Heart right ventricle (tissue), 16 donors: ENCODE results near the gene SLC25A46. TPM values are rescaled to one million over a fixed set of nuclear protein-coding genes. Genes with fewer than 3 reads are reported as not detected.

Source experiments
- ATAC-seq, 8 donors: fragments of 200-7000 bp; cut with Tn5 transposase; one replicate each; pipeline ENCODE4 v1.9.1; 2020; ENCODE audit warnings: mild to moderate bottlenecking in 8 of 8, moderate library complexity in 8 of 8, moderate number of reproducible peaks in 1 of 8
- DNase-seq, 2 donors: peaks; one replicate each; pipeline ENCODE4 v3.0.0-alpha.2; 2020
- H3K27ac ChIP-seq, 10 donors: fragments of 200-600 bp; sonication (generic) in 2 of 10; one replicate each; pipeline versions ENCODE4 v1.5.0 to v1.8.0; 2020 to 2022; ENCODE audit warnings: mild to moderate bottlenecking in 3 of 10
- H3K27me3 ChIP-seq, 7 donors: fragments of 200-600 bp; one replicate each; pipeline ENCODE4 v1.8.0; 2021 to 2022; ENCODE audit warnings: mild to moderate bottlenecking in 2 of 7
- H3K36me3 ChIP-seq, 9 donors: fragments of 200-600 bp; sonication (generic) in 1 of 9; one replicate each; pipeline versions ENCODE4 v1.5.0 to v1.8.0; 2020 to 2022; ENCODE audit warnings: mild to moderate bottlenecking in 2 of 9
- H3K4me1 ChIP-seq, 9 donors: fragments of 200-600 bp; sonication (generic) in 1 of 9; one replicate each; pipeline versions ENCODE4 v1.5.0 to v1.8.0; 2020 to 2022; ENCODE audit warnings: mild to moderate bottlenecking in 4 of 9
- H3K4me3 ChIP-seq, 10 donors: fragments of 200-600 bp; sonication (generic) in 2 of 10; one replicate each; pipeline versions ENCODE4 v1.5.0 to v1.8.0; 2020 to 2022; ENCODE audit warnings: mild to moderate bottlenecking in 7 of 10, moderate library complexity in 2 of 10
- H3K9me3 ChIP-seq, 11 donors: fragments of 200-600 bp in 10 of 11; sonication (generic) in 2 of 11; one replicate each; pipeline versions ENCODE4 v1.5.0 to v1.8.0; 2013 to 2022; ENCODE audit warnings: mild to moderate bottlenecking in 2 of 11, control low read depth in 1 of 11, moderate library complexity in 1 of 11
- WGBS, 2 donors: extraction: QIAGEN DNeasy Blood & Tissue Kit; methylation state at CpG; one replicate each; pipeline ENCODE4 v1.1.7; 2013; ENCODE audit warnings: inconsistent platforms in 1 of 2; 5-methylcytosine and 5-hydroxymethylcytosine counted together
- intact Hi-C, 10 donors: fragments of 100-400 bp; cut with DNase I; formaldehyde crosslinking; loops; one replicate each; pipeline versions ENCODE4 v1.11.1 to v1.14.2; 2022
- polyA plus RNA-seq, 2 donors: library from polyadenylated mRNA; stranded (reverse); fragments of 200-250 nt; gene quantifications; one replicate each; pipeline ENCODE4 v1.2.3, GENCODE V29; 2013
- total RNA-seq, 10 donors: library from RNA; stranded (reverse); fragmentation: NEBNext Ultra II Directional in 3 of 10; extraction: Animal tissue kit (Norgen Biotek cat#: 25700) in 3 of 10; gene quantifications; one replicate each; pipeline versions ENCODE4 v1.2.1 to v1.2.4, GENCODE V29; 2021 to 2023
- TF ChIP-seq, protein P1 (sequence below), 9 donors: fragments of 200-600 bp; sonication (generic) in 2 of 9; IDR thresholded peaks; one replicate each; pipeline versions ENCODE4 v1.5.0 to v1.8.0; 2021 to 2022; ENCODE audit warnings: antibody characterized with exemption in 9 of 9, mild to moderate bottlenecking in 5 of 9, moderate library complexity in 1 of 9
- donor health status: Arrhythmogenic right ventricular cardiomyopathy.
- donor health status: ischemic (EF 13 %, LVEDD 7.1; RV severe dilation, severe dysfunction).
- donor health status: healthy with polysubstance abuse.
- donor health status: DM: no; HTN: yes; CAD: no.
- donor health status: DM: no; HTN: no; CAD: no.
- donor health status: ischemic (EF 25% LVEDD 6.9; RV normal size, moderate dysfunction).
- donor health status: ischemic (EF 25% LVEDD 5.7; RV mildly dilated, moderate dysfunction).
- donor health status: healthy.
- donor health status: DM: yes; HTN: yes; CAD: no.
- donor health status: Ischemic cardiomyopathy.
- donor health status: ischemic (EF 35%, LVEDD 5.7; RV mildly dilated, moderate dysfunction).
- donor health status: nonischemic (EF 11% LVEDD 7.7; RV severe dilation, severe dysfunction).
- donor health status: DM: yes; HTN: yes; CAD: no.
- donor health status: PGD.
- donor health status: ischemic (EF 29% LVEDD 5.4; RV normal size, mild dysfunction).
- donor health status: nonischemic (EF 23%, LVEDD 6.1; RV moderate dilation, normal function).

SLC25A46 gene
- total and polyA plus RNA-seq, 12 donors, result 10.5 to 69.3 (median 60.0) TPM

DNA sequence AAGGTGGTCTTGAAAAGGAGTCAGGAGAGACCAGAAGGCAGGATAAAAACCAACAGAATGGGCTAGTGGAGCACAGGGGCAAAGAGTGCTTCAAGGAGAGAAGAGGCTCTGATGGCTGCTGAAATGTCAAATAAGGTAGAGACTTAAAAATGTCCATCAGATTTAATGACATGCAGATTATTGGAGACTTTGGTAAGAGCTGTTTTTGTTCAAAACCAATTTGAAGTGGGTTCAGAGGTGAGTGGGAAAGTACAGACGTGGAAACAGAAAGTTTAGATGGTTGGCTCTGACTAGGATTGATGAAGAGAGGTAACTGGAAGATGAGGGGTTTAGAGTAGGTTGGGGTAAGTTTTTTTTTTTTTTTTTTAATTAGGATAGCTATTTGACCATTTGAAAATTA lies 14.1 kb downstream of the SLC25A46 start:
- Histone ChIP-seq H3K36me3 (peaks cover 0 to 98% (median 28%) of the 10 kb centered on the region in 9 donors), H3K27ac (no peak overlapping the region), H3K4me1 (no peaks in the 10 kb centered on the region), H3K27me3 (no peaks in the 10 kb centered on the region), H3K4me3 (no peak overlapping the region), H3K9me3 (no peaks in the 10 kb centered on the region)
- ATAC-seq (no peak), DNase-seq (no peak)
- intact Hi-C loops, result loop anchor here in 6 of 10 donors (10.0 kb wide), 3 partner anchors 312 to 342 kb away; partner anchors contain the start of genes WDR36 (in 2 of the 6) and TSLP (in 1 of the 6)
- WGBS, 2 donors, result 73 to 84% methylated on average over 1 of the region's 1 CpG
- TF ChIP-seq, protein P1, sequence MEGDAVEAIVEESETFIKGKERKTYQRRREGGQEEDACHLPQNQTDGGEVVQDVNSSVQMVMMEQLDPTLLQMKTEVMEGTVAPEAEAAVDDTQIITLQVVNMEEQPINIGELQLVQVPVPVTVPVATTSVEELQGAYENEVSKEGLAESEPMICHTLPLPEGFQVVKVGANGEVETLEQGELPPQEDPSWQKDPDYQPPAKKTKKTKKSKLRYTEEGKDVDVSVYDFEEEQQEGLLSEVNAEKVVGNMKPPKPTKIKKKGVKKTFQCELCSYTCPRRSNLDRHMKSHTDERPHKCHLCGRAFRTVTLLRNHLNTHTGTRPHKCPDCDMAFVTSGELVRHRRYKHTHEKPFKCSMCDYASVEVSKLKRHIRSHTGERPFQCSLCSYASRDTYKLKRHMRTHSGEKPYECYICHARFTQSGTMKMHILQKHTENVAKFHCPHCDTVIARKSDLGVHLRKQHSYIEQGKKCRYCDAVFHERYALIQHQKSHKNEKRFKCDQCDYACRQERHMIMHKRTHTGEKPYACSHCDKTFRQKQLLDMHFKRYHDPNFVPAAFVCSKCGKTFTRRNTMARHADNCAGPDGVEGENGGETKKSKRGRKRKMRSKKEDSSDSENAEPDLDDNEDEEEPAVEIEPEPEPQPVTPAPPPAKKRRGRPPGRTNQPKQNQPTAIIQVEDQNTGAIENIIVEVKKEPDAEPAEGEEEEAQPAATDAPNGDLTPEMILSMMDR (IDR thresholded peaks at IDR 0.05), result no peak

DNA sequence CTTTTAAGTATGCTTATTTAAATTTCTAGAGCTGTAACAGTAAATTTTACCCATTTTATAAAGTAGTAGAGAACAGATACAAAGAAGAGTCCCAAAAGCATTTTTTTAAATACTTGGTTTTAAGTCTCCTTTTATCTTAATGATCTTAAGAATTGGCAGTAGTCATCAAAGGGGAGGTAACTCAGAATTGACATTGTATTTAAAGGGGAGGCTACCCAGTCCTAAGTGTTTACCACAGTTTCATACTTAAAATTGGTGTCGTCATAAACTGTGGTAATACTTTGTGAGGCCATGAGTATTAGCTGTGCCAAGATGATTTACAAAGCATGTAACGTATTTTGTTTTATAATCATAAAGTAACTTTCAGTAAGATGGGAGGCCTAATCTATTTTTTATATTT lies 14.8 kb downstream of the SLC25A46 start:
- intact Hi-C loops, result loop anchor here in 6 of 10 donors (10.0 kb wide), 3 partner anchors 311 to 341 kb away; partner anchors contain the start of genes WDR36 (in 2 of the 6) and TSLP (in 1 of the 6)
- TF ChIP-seq, protein P1 (IDR thresholded peaks at IDR 0.05), result no peak
- Histone ChIP-seq H3K4me3 (no peak overlapping the region), H3K27ac (no peak overlapping the region), H3K27me3 (no peaks in the 10 kb centered on the region), H3K36me3 (peaks cover 0 to 98% (median 24%) of the 10 kb centered on the region in 9 donors), H3K4me1 (no peaks in the 10 kb centered on the region), H3K9me3 (no peaks in the 10 kb centered on the region)
- ATAC-seq, result no peak
- 92 to 96% methylated on average over 2 of the region's 2 CpGs for whole genome bisulfite sequencing, 2 donors
- no peak for DNase-seq

DNA sequence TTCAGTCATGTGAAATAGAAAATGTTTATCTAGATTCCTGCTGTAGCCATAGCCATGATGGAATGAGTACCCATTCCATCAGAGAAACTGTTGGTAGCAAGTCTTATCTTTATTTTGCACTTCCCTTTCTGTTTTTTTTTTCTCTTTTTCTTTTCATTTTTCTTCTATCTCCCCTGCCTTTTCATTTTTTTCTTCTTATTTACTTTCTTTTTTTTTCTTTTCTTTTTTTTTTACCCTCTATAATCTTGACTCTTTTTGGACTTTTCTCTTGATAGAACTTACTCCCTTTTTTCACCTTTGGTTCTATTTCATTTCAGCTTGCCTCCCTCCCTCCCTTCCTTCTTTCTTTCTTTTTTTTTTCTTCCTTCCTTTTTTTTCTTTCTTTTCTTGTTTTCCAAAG lies 15.4 kb downstream of the SLC25A46 start:
- no peaks in the 10 kb centered on the region for H3K4me1 ChIP-seq
- no peak for DNase-seq
- H3K27ac ChIP-seq, result no peak overlapping the region
- H3K9me3 ChIP-seq, result no peaks in the 10 kb centered on the region
- TF ChIP-seq, protein P1 (IDR thresholded peaks at IDR 0.05), result no peak
- ATAC-seq, result no peak
- intact Hi-C loops, result loop anchor here in 7 of 10 donors (2.0 to 10.0 kb wide), 4 partner anchors 311 to 341 kb away; partner anchors contain the start of genes WDR36 (in 2 of the 7) and TSLP (in 1 of the 7)
- H3K4me3 ChIP-seq, result no peak overlapping the region
- H3K27me3 ChIP-seq, result no peaks in the 10 kb centered on the region
- peaks cover 0 to 98% (median 18%) of the 10 kb centered on the region in 9 donors for H3K36me3 ChIP-seq

DNA sequence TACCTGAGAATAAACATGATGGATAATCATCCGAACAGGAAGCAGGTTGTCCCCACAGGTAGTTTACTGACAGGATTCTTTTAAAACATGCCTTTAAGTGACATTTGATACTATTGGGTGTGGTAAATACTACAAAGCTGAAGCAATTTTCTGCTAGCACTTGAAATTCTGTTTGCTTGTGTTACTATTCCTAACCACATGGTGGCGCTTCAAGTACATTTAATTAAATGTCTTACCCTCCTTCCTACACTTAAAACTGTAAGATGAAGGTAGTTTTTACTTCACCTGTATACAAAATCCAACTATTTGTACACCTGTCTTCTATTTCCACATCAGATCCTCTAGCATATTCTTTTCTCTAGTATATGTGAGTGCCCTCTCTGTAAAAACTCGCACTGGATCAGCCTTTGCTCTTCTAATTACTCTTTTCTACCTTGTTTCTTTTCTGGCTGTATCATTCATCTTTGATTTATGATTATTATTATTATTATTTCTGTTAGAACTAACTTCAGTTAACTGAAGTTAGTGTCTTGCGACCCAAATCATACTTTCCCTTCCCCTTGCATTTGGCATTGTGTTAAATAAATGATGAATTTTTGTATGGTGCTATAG lies 18.4 kb downstream of the SLC25A46 start:
- H3K9me3 ChIP-seq, result no peaks in the 10 kb centered on the region
- TF ChIP-seq, protein P1 (IDR thresholded peaks at IDR 0.05), result peak; percentile 51 to 78 (median 74)
- H3K36me3 ChIP-seq, result peaks cover 0 to 98% (median 29%) of the 10 kb centered on the region in 9 donors
- intact Hi-C loops, result loop anchor here in 8 of 10 donors (5.0 to 10.0 kb wide), 6 partner anchors 305 to 338 kb away; partner anchors contain the start of genes WDR36 (in 3 of the 8) and TSLP (in 2 of the 8)
- DNase-seq (peak in 1 of 2 donors; percentile 6), ATAC-seq (no peak)
- WGBS, 2 donors, result 47 to 54% methylated on average over 4 of the region's 4 CpGs
- no peaks in the 10 kb centered on the region for H3K4me1 ChIP-seq
- no peak overlapping the region for H3K4me3 ChIP-seq
- no peaks in the 10 kb centered on the region for H3K27me3 ChIP-seq
- no peak overlapping the region for H3K27ac ChIP-seq
